PC-3 (cell line): ENCODE measurements around the gene HS3ST4. TPM values are rescaled to one million over a fixed set of nuclear protein-coding genes. Genes with fewer than 3 reads are reported as not detected.

Experiments used
- ATAC-seq: fragments of 200-7000 bp; cut with Tn5 transposase; 2 replicates; pipeline ENCODE4 v1.9.1; 2020; ENCODE audit warnings: mild to moderate bottlenecking, moderate library complexity
- BruUV-seq: library from RNA; stranded (reverse); fragments of 400-500 nt; replicated peaks from 2 replicates; lab custom pipeline; 2021; lab: Mats Ljungman, UMichigan
- CTCF ChIA-PET: fragments of 300-600 bp; sonication (Branson Sonifier 250); formaldehyde crosslinking; loops from one replicate; lab custom pipeline; 2022; ENCODE audit warnings: antibody characterized with exemption; lab: Charles Lee
- POLR2A ChIA-PET: fragments of 300-600 bp; sonication (Branson Sonifier 250); formaldehyde crosslinking; loops from one replicate; lab custom pipeline; 2022; ENCODE audit warnings: antibody characterized with exemption; ENCODE audit not compliant: unreplicated experiment; lab: Charles Lee
- DNase-seq: peaks from one replicate; pipeline ENCODE4 v3.0.0-alpha.2; 2015
- H2AFZ ChIP-seq: fragments of 300-600 bp; sonication (generic); 2 replicates; pipeline ENCODE4 v1.6.0; 2016; ENCODE audit warnings: antibody characterized with exemption, low read length
- H3F3A ChIP-seq: fragments of 300-600 bp; sonication (generic); one replicate; pipeline ENCODE4 v1.6.0; 2017; ENCODE audit warnings: antibody characterized with exemption, low read length, control low read depth, mild to moderate bottlenecking; ENCODE audit not compliant: unreplicated experiment
- H3K27ac ChIP-seq: fragments of 300-600 bp; sonication (generic); 2 replicates; pipeline ENCODE4 v1.5.1; 2016; ENCODE audit warnings: mild to moderate bottlenecking, low read length
- H3K27me3 ChIP-seq: fragments of 300-600 bp; sonication (generic); 2 replicates; pipeline ENCODE4 v1.6.1; 2016; ENCODE audit warnings: low read length, mixed read lengths
- H3K36me3 ChIP-seq: fragments of 300-600 bp; sonication (generic); 2 replicates; pipeline ENCODE4 v1.6.1; 2016; ENCODE audit warnings: low read depth, mixed run types, low read length, mixed read lengths
- H3K4me1 ChIP-seq: fragments of 300-600 bp; sonication (generic); 2 replicates; pipeline ENCODE4 v1.5.1; 2016; ENCODE audit warnings: low read length; ENCODE audit not compliant: insufficient read depth
- H3K4me2 ChIP-seq: fragments of 300-600 bp; sonication (generic); 2 replicates; pipeline ENCODE4 v1.6.0; 2016; ENCODE audit warnings: low read length
- H3K4me3 ChIP-seq: fragments of 300-600 bp; sonication (generic); 2 replicates; pipeline ENCODE4 v1.5.1; 2016; ENCODE audit warnings: mild to moderate bottlenecking, low read length, mixed read lengths
- H3K79me2 ChIP-seq: fragments of 300-600 bp; sonication (generic); 2 replicates; pipeline ENCODE4 v1.6.1; 2017; ENCODE audit warnings: low read length, mixed read lengths
- H3K9ac ChIP-seq: fragments of 300-600 bp; sonication (generic); 2 replicates; pipeline ENCODE4 v1.6.0; 2016; ENCODE audit warnings: mild to moderate bottlenecking, low read length
- H3K9me2 ChIP-seq: fragments of 300-600 bp; sonication (generic); replicated peaks from 2 replicates; pipeline ENCODE4 v1.6.1; 2016; ENCODE audit warnings: mixed run types, low read length, mixed read lengths
- H3K9me3 ChIP-seq: fragments of 300-600 bp; sonication (generic); 2 replicates; pipeline ENCODE4 v1.6.1; 2016; ENCODE audit warnings: low read length, mixed read lengths
- H4K20me1 ChIP-seq: fragments of 300-600 bp; sonication (generic); 2 replicates; pipeline ENCODE4 v1.6.1; 2016; ENCODE audit warnings: low read length, mixed read lengths
- EZH2 ChIP-seq: fragments of 300-600 bp; sonication (generic); IDR thresholded peaks from one replicate; pipeline ENCODE4 v1.6.1; 2017; ENCODE audit warnings: antibody characterized with exemption, mild to moderate bottlenecking, low read length; ENCODE audit not compliant: unreplicated experiment
- EZH2phosphoT487 ChIP-seq: fragments of 300-600 bp; sonication (generic); IDR thresholded peaks from 2 replicates; pipeline ENCODE4 v1.6.1; 2018; ENCODE audit warnings: mild to moderate bottlenecking, antibody characterized with exemption, low read length, borderline replicate concordance
- intact Hi-C: fragments of 100-400 bp; cut with micrococcal nuclease; formaldehyde crosslinking; loops from 2 replicates; pipeline ENCODE4 v1.9.0; 2023
- total RNA-seq: library from RNA; depleted of rRNA; stranded (reverse); fragments of >200 nt; gene quantifications from 2 replicates; pipeline ENCODE4 v1.2.3, GENCODE V29; 2014
- TF ChIP-seq, protein P1 (sequence below): fragments of 300-600 bp; sonication (generic); conservative IDR thresholded peaks from 2 replicates; pipeline ENCODE4 v1.5.1; 2017; ENCODE audit warnings: antibody characterized with exemption, low read depth, mild to moderate bottlenecking, low read length

HS3ST4 gene
- total RNA-seq, 1 experiment from 2014 or later: not detected

DNA sequence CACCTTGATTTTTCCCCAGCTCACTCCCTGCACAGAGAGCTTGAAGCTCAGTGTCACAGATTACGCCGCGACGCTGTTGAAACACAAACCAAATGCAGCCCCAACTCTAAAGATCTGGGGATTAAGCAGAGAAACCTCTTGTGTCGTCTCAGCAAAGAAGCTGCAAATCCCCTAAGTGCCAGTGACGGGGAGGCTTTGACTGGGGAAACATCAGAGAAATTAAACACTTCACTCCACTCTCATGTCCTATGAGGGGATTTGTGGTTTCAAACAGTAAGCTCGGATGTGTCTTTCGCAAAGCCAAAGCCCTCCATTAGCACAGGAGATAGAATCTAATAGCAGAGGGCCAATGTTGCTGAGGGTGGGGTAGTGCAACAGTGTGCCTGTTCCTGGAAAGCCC is 233.7 kb downstream of the HS3ST4 start:
- no peak for ATAC-seq
- TF ChIP-seq, protein P1, sequence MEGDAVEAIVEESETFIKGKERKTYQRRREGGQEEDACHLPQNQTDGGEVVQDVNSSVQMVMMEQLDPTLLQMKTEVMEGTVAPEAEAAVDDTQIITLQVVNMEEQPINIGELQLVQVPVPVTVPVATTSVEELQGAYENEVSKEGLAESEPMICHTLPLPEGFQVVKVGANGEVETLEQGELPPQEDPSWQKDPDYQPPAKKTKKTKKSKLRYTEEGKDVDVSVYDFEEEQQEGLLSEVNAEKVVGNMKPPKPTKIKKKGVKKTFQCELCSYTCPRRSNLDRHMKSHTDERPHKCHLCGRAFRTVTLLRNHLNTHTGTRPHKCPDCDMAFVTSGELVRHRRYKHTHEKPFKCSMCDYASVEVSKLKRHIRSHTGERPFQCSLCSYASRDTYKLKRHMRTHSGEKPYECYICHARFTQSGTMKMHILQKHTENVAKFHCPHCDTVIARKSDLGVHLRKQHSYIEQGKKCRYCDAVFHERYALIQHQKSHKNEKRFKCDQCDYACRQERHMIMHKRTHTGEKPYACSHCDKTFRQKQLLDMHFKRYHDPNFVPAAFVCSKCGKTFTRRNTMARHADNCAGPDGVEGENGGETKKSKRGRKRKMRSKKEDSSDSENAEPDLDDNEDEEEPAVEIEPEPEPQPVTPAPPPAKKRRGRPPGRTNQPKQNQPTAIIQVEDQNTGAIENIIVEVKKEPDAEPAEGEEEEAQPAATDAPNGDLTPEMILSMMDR: no peak
- no peak for TF ChIP-seq EZH2phosphoT487
- TF ChIP-seq EZH2: no peak
- Histone ChIP-seq H3K4me2 (no peak overlapping the region), H3K9me2 (no peaks in the 10 kb centered on the region), H3K4me3 (no peak overlapping the region), H3K9ac (no peak overlapping the region), H3K9me3 (no peaks in the 10 kb centered on the region), H4K20me1 (no peaks in the 10 kb centered on the region), H3F3A (no peaks in the 10 kb centered on the region), H3K36me3 (no peaks in the 10 kb centered on the region), H3K4me1 (no peaks in the 10 kb centered on the region), H3K79me2 (no peaks in the 10 kb centered on the region), H2AFZ (no peak overlapping the region), H3K27me3 (no peaks in the 10 kb centered on the region), H3K27ac (no peak overlapping the region)
- intact Hi-C loops: no loop called here
- POLR2A ChIA-PET: no interaction called here
- CTCF ChIA-PET: no interaction called here
- BruUV-seq: no TSS peak
- DNase-seq: no peak

DNA sequence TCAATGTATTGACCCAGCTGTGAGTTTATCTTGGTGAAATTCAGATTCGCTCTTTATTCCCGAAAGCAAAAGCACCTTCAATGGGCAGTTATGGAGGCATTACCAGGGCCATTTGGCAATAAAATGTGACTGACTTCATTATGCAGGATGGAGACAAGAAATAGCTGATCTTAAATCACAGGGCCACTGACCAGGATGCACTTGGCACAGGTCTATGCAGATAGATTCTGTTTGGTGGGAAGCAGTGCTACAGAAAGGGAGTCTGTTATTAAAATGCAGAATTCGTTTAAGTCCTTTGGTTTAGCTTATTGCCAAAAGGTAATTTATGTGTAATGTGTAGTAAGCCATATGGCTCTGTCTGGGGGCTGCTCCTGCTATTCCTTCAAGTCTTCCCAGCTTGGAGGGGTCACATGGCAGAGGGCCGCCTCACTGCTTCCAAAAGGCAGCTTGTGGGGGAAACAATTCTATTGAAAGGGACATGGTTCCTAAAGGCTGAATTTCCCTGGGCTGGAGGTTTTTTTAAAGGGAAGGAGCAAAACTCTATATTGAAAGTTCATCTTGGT is 239.8 kb downstream of the HS3ST4 start:
- H3K27ac ChIP-seq: no peak overlapping the region
- H3K9ac ChIP-seq: no peak overlapping the region
- CTCF ChIA-PET: no interaction called here
- BruUV-seq: no TSS peak
- H3K4me2 ChIP-seq: no peak overlapping the region
- intact Hi-C loops: no loop called here
- H4K20me1 ChIP-seq: no peaks in the 10 kb centered on the region
- ATAC-seq (no peak), DNase-seq (no peak)
- H3F3A ChIP-seq: no peaks in the 10 kb centered on the region
- H2AFZ ChIP-seq: no peak overlapping the region
- H3K4me1 ChIP-seq: no peaks in the 10 kb centered on the region
- no peaks in the 10 kb centered on the region for H3K79me2 ChIP-seq
- no peak overlapping the region for H3K4me3 ChIP-seq
- TF ChIP-seq EZH2: no peak
- no peaks in the 10 kb centered on the region for H3K9me2 ChIP-seq
- H3K9me3 ChIP-seq: no peaks in the 10 kb centered on the region
- H3K27me3 ChIP-seq: no peaks in the 10 kb centered on the region
- H3K36me3 ChIP-seq: no peaks in the 10 kb centered on the region
- POLR2A ChIA-PET: no interaction called here

DNA sequence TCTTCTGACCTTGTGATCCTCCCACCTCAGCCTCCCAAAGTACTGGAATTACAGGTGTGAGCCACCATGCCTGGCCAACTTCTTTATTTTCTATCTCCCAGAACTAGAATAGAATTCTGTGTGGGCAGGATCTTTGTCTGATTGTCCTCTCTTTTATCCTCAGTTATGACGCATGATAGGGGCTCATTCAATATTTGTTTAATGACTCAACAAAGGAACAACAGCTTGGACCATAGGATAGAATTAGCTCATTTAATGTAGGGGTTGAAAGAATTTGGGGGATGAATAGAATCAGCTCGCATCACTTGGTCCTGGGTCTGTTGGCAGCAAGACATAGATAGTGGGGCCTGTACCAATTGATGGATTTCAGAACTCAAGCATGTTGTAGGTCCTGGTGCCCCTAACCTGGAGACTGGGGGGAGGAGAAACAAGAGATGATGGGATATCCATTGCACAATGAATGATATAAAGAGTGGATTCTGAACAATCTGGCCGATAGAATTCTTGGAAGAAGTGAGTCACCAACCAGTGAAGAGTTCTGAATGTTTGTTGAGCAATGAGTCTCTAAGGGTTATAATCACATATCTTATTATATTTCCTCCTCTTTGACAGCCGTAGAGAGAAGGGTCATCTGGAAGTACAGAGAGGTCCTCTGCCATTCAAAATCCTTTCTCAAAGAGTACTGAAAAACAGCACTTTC is 250.2 kb downstream of the HS3ST4 start:
- BruUV-seq: no TSS peak
- Histone ChIP-seq H3K9me3 (no peaks in the 10 kb centered on the region), H4K20me1 (no peaks in the 10 kb centered on the region), H3K4me1 (no peaks in the 10 kb centered on the region), H3K9ac (no peak overlapping the region), H3K36me3 (no peaks in the 10 kb centered on the region), H3K4me3 (no peak overlapping the region), H3K79me2 (no peaks in the 10 kb centered on the region), H3K27me3 (no peaks in the 10 kb centered on the region), H3F3A (no peaks in the 10 kb centered on the region), H3K4me2 (no peak overlapping the region), H2AFZ (no peak overlapping the region), H3K27ac (no peak overlapping the region), H3K9me2 (no peaks in the 10 kb centered on the region)
- no peak for ATAC-seq
- no peak for DNase-seq
- intact Hi-C loops: no loop called here
- CTCF ChIA-PET: no interaction called here
- TF ChIP-seq, protein P1: no peak
- POLR2A ChIA-PET: no interaction called here
